MG63 (cell line): Measurements from ENCODE around the gene EHD2. TPM values are rescaled to one million over a fixed set of nuclear protein-coding genes. Genes with fewer than 3 reads are reported as not detected.
A peak's percentile ranks its signal among the peaks of the same experiment; 100 is the strongest.
"Not testable (repeated sequence)": the region's sequence is repeated elsewhere in the genome, so short reads cannot be mapped to it uniquely, and the experiment has no call there.

Experiments
- DNase-seq: peaks from one replicate; pipeline ENCODE4 v3.0.0-alpha.2; 2020
- H3K27me3 ChIP-seq: fragments of 250-450 bp; sonication (Bioruptor Pico); 2 replicates; pipeline ENCODE4 v1.5.1; 2020; ENCODE audit warnings: mild to moderate bottlenecking, moderate library complexity
- H3K36me3 ChIP-seq: fragments of 250-450 bp; sonication (Bioruptor Pico); 2 replicates; pipeline ENCODE4 v1.5.1; 2020; ENCODE audit warnings: mild to moderate bottlenecking, moderate library complexity
- H3K4me3 ChIP-seq: fragments of 250-450 bp; sonication (Bioruptor Pico); 2 replicates; pipeline ENCODE4 v1.5.1; 2020; ENCODE audit warnings: mild to moderate bottlenecking, moderate library complexity
- H3K9me3 ChIP-seq: fragments of 250-450 bp; sonication (Bioruptor Pico); 2 replicates; pipeline ENCODE4 v1.5.1; 2020; ENCODE audit warnings: mild to moderate bottlenecking, moderate library complexity
- total RNA-seq: library from RNA; depleted of rRNA; stranded (reverse); fragments of >200 nt; shearing (Covaris generic); gene quantifications from 2 replicates; pipeline ENCODE4 v1.2.3, GENCODE V29; 2014; ENCODE audit warnings: low replicate concordance

Gene EHD2
- total RNA-seq, 1 experiment from 2014 or later: 25.4 TPM

- DNase-seq: no peak
Measured at GRCh38 chr19:47701717-47702552, 11.3 kb upstream of the EHD2 start.

DNA sequence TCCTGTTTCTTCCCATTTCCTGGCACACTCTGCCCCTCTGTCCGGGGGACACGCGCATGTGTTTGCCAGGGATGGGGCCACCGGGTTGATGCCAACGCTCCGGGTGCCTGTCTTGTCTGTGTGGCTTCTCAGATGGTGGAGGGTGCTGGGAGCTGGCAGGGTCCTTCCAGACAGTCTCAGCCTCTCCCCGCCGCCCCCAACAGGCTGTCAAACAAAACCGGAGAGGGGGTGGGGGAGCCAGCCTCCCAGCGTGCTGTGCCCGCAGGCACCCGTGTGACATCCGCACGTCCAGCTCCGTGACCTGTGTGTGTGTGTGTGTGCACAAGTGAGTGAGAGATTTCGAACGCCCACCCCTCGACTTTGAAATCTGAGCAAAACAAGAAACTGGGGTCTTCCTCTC, 10.6 kb upstream of the EHD2 start:
- DNase-seq: no peak
- no peaks in the 10 kb centered on the region for H3K9me3 ChIP-seq
- peaks cover 41% of the 10 kb centered on the region for H3K36me3 ChIP-seq
- no peaks in the 10 kb centered on the region for H3K27me3 ChIP-seq
- no peak overlapping the region for H3K4me3 ChIP-seq

More at GRCh38 chr19:47701717-47702552, 11.3 kb upstream of the EHD2 start:
- Histone ChIP-seq H3K4me3 (no peak overlapping the region), H3K27me3 (no peaks in the 10 kb centered on the region), H3K9me3 (no peaks in the 10 kb centered on the region), H3K36me3 (peaks cover 45% of the 10 kb centered on the region)

GRCh38 chr19:47703301-47703700, 9.9 kb upstream of the EHD2 start:
- H3K9me3 ChIP-seq: no peaks in the 10 kb centered on the region
- peaks cover 40% of the 10 kb centered on the region for H3K36me3 ChIP-seq
- H3K27me3 ChIP-seq: no peaks in the 10 kb centered on the region
- no peak overlapping the region for H3K4me3 ChIP-seq
- DNase-seq: no peak

DNA sequence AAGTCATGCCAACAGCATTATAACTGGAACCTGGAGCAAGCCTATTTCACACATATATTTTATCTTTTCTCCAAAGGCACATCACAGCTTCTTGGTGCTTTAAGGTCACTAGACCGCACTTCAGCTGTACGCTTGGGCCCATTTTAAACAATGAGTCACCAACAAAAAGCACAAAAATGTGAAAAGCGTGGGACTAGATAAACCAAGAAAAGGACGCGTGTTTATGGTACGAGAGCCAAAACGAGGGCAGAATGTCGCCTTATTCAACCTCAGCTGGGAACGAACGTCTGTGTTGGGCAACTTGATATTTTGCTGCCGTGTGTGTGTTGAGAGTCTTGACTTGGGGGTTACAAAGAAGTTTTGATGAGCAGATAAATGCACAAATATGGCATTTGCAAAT, 9.2 kb upstream of the EHD2 start:
- Histone ChIP-seq H3K36me3 (peaks cover 33% of the 10 kb centered on the region), H3K27me3 (no peaks in the 10 kb centered on the region), H3K9me3 (no peaks in the 10 kb centered on the region), H3K4me3 (no peak overlapping the region)
- DNase-seq: no peak

DNA sequence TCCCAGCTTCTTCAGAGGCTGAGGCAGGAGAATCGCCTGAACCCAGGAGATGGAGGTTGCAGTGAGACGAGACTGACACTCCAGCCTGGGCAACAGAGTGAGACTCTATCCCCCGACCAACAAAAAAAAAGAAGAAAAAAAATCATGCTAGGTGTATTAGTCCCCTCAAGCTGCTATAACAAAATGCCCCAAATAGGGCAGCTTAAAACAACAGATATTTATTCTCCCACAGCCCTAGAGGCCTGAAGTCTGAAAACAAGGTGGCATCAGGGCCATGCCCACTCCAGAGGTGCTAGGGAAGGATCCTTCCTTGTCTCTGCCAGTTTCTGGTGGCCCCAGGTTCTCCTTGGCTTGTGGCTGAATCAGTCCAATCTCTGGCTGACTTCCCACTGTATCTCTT, 8.6 kb upstream of the EHD2 start:
- Histone ChIP-seq H3K36me3 (peaks cover 26% of the 10 kb centered on the region), H3K27me3 (no peaks in the 10 kb centered on the region), H3K9me3 (no peaks in the 10 kb centered on the region), H3K4me3 (no peak overlapping the region)
- DNase-seq: no peak

DNA sequence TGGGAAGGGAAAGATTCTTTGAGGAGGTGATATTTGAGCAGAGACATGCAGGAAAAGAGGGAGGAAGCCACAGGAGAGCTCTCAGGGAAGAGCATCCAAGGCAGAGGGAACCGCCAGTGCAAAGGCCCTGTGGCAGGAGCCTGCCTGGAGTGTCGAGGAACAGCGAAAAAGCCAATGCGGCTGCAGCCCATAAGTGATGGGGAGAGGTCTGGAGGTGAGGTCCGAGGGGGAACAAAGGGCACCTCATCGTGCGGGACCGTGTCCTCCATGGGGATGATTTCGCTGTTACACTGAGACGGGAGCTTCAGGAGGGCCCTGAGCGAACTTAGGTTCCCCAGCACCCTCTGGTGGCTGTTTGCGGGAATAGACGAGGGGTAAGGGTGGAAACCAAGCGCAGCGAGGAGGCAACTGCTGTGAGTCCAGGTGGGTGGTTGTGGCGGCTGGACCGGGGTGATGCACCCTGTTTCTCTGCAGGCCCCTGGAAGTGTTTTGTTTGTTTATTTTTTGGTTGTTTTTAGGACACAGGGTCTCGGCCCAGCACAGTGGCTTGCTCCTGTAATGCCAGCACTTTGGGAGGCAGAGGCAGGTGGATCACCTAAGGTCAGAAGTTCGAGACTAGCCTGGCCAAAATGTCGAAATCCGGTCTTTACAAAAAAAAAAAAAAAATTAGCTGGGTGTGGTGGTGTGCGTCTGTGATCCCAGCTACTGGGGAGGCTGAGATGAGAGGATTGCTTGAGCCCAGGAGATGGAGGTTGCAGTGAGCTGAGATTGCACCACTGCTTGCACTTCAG, 5.9 kb upstream of the EHD2 start:
- peak; percentile 68 for DNase-seq

DNA sequence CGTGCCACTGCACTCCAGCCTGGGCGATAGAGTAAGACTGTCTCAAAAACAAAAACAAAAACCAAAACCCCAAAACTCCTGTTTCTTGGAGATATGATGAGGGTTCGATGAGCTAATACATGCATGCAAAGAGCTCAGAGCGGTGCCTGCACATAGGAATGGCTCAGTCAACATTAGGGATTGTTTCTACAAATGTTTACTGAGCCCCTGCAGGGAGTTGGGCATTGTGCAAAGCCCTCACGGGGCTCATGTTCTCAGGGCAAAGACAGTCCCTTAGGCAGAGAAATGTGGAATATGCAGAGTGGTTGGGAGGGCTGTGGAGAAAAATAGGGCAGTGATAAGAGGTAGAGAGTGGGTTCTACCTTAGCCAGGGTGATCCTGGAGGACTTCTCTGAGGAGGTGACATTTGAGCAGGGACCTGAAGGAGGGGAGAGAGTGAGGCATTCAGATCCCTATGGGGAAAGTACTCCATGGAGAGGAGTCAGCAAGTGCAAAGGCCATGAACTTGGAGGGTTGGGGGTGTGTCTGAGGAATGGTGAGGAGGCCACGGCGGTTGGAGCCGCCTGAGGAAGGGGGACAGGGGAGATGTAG, 1.5 kb upstream of the EHD2 start:
- Histone ChIP-seq H3K36me3 (peaks cover 28% of the 10 kb centered on the region), H3K9me3 (peaks cover 7% of the 10 kb centered on the region; the same call in 1 of the 2 replicates), H3K27me3 (no peaks in the 10 kb centered on the region), H3K4me3 (no peak overlapping the region)
- no peak for DNase-seq

More for the DNA sequence above, 5.9 kb upstream of the EHD2 start:
- H3K27me3 ChIP-seq: no peaks in the 10 kb centered on the region
- peaks cover 10% of the 10 kb centered on the region for H3K36me3 ChIP-seq
- no peaks in the 10 kb centered on the region for H3K9me3 ChIP-seq
- H3K4me3 ChIP-seq: no peak overlapping the region

DNA sequence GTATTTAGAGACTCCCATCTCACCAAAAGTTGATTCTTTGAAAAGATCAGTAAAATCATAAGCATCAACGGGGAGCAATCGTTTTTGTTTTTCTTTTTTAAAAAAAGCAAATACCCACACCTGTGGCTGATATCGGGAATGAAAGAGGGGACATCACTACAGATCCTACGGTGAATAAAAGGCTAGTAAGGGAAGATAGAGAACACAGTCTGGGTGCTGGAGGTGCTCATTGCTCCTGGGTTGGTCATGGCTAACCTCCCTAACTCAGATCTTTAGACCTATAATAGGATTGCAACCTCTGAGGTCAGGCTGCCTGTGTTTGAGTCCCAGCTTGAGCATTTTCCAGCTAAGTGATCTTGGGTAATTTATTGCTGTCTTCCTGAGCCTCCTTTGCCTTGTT, 1.1 kb downstream of the EHD2 start:
- Histone ChIP-seq H3K27me3 (no peaks in the 10 kb centered on the region), H3K36me3 (peaks cover 43% of the 10 kb centered on the region), H3K9me3 (peaks cover 7% of the 10 kb centered on the region; the same call in 1 of the 2 replicates), H3K4me3 (peak overlapping the region; percentile 62)
- DNase-seq: no peak

- DNase-seq: not testable (repeated sequence)
Measured at GRCh38 chr19:47714855-47715254, 1.6 kb downstream of the EHD2 start.

DNA sequence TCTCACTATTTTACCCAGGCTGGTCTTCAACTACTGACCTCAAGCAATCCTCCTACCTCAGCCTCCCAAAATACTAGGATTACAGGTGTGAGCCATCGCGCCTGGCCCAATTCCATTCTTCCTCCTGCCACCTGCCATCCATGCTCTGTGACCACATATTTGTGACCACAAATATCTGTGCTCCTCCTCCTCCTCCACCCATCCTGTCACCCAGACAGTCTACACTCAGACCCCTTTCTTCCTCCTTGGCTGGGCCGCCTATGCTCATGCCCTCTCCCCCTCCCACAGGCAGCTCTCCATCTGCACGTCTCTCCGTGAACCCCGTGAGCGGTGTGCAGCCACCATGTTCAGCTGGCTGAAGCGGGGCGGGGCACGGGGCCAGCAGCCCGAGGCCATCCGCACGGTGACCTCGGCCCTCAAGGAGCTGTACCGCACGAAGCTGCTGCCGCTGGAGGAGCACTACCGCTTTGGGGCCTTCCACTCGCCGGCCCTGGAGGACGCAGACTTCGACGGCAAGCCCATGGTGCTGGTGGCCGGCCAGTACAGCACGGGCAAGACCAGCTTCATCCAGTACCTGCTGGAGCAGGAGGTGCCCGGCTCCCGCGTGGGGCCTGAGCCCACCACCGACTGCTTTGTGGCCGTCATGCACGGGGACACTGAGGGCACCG, 3.2 kb downstream of the EHD2 start:
- no peak for DNase-seq

More at GRCh38 chr19:47714855-47715254, 1.6 kb downstream of the EHD2 start:
- not testable (repeated sequence) for H3K27me3 ChIP-seq, H3K4me3 ChIP-seq, H3K9me3 ChIP-seq
- peaks cover 45% of the 10 kb centered on the region for H3K36me3 ChIP-seq

DNA sequence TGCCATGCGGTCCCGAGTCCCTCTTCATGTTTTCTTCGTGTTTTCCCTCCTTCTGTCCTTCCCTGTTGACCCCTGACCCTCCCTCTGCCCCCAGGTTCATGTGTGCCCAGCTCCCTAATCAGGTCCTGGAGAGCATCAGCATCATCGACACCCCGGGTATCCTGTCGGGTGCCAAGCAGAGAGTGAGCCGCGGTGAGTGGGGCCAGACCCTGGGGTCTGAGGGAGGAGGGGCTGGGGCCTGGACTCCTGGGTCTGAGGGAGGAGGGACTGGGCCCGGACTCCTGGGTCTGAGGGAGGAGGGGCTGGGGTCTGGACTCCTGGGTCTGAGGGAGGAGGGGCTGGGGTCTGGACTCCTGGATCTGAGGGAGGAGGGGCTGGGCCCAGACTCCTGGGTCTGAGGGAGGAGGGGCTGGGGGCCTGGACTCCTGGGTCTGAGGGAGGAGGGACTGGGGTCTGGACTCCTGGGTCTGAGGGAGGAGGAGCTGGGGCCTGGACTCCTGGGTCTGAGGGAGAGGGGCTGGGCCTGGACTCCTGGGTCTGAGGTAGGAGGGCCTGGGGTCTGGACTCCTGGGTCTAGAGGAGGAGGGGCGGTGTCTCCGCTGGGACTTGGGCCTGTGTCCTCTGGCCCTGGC, 5.3 kb downstream of the EHD2 start:
- H3K4me3 ChIP-seq: peak overlapping the region; percentile 7
- not testable (repeated sequence) for H3K27me3 ChIP-seq, H3K9me3 ChIP-seq, DNase-seq
- peaks cover 72% of the 10 kb centered on the region for H3K36me3 ChIP-seq

More for the DNA sequence above, 3.2 kb downstream of the EHD2 start:
- no peak overlapping the region for H3K4me3 ChIP-seq
- H3K9me3 ChIP-seq: peaks cover 7% of the 10 kb centered on the region; the same call in 1 of the 2 replicates
- H3K27me3 ChIP-seq: no peaks in the 10 kb centered on the region
- H3K36me3 ChIP-seq: peaks cover 59% of the 10 kb centered on the region

GRCh38 chr19:47719047-47719859, 6.0 kb downstream of the EHD2 start:
- Histone ChIP-seq H3K4me3 (peak overlapping the region; percentile 14), H3K36me3 (peaks cover 70% of the 10 kb centered on the region), H3K27me3 (no peaks in the 10 kb centered on the region), H3K9me3 (peaks cover 4% of the 10 kb centered on the region; the same call in 1 of the 2 replicates)
- DNase-seq: peak; percentile 99

GRCh38 chr19:47720669-47721422, 7.6 kb downstream of the EHD2 start:
- no peak overlapping the region for H3K4me3 ChIP-seq
- H3K36me3 ChIP-seq: peaks cover 66% of the 10 kb centered on the region
- no peak for DNase-seq
- H3K9me3 ChIP-seq: no peaks in the 10 kb centered on the region
- H3K27me3 ChIP-seq: no peaks in the 10 kb centered on the region

GRCh38 chr19:47723581-47723940, 10.3 kb downstream of the EHD2 start:
- H3K27me3 ChIP-seq: no peaks in the 10 kb centered on the region
- H3K9me3 ChIP-seq: no peaks in the 10 kb centered on the region
- peaks cover 68% of the 10 kb centered on the region for H3K36me3 ChIP-seq
- H3K4me3 ChIP-seq: no peak overlapping the region
- DNase-seq: peak; percentile 91
